Activated CD8-positive, alpha-beta T cell treated with anti-CD3 and anti-CD28 coated beads for 36 hours (primary cell): ENCODE results near the gene XPR1. TPM values are rescaled to one million over a fixed set of nuclear protein-coding genes. Genes with fewer than 3 reads are reported as not detected.
"Not testable (repeated sequence)": the region's sequence is repeated elsewhere in the genome, so short reads cannot be mapped to it uniquely, and the experiment has no call there.

Experiments used
- ATAC-seq: fragments of 200-7000 bp; cut with Tn5 transposase; one replicate; pipeline ENCODE4 v1.10.0; 2021; ENCODE audit warnings: mild to moderate bottlenecking, moderate library complexity
- CTCF ChIA-PET: fragments of 350-600 bp; sonication (Branson Sonifier 250); formaldehyde crosslinking; loops from one replicate; lab custom pipeline; 2021; ENCODE audit warnings: antibody characterized with exemption; lab: Charles Lee
- POLR2A ChIA-PET: fragments of 350-600 bp; sonication (Branson Sonifier 250); formaldehyde crosslinking; loops from one replicate; lab custom pipeline; 2021; ENCODE audit warnings: antibody characterized with exemption; lab: Charles Lee
- DNase-seq: peaks from one replicate; pipeline ENCODE4 v3.0.0-alpha.2; 2020
- H3K27ac Mint-ChIP-seq: one replicate; pipeline ENCODE4 v1.8.0; 2021; ENCODE audit warnings: mild to moderate bottlenecking, mixed read lengths
- H3K27me3 Mint-ChIP-seq: one replicate; pipeline ENCODE4 v1.8.0; 2021; ENCODE audit warnings: mixed read lengths
- H3K36me3 Mint-ChIP-seq: one replicate; pipeline ENCODE4 v1.8.0; 2021; ENCODE audit warnings: low read depth, mixed read lengths
- H3K4me1 Mint-ChIP-seq: one replicate; pipeline ENCODE4 v1.8.0; 2021; ENCODE audit warnings: low read depth, mixed read lengths
- H3K4me3 Mint-ChIP-seq: one replicate; pipeline ENCODE4 v1.8.0; 2021; ENCODE audit warnings: mild to moderate bottlenecking, moderate library complexity, mixed read lengths
- H3K9me3 Mint-ChIP-seq: one replicate; pipeline ENCODE4 v1.8.0; 2021; ENCODE audit warnings: mixed read lengths
- CTCF ChIP-seq: fragments of 200-600 bp; IDR thresholded peaks from one replicate; pipeline ENCODE4 v1.8.0; 2022; ENCODE audit warnings: antibody characterized with exemption, mild to moderate bottlenecking
- intact Hi-C: fragments of 100-400 bp; cut with micrococcal nuclease; formaldehyde crosslinking; loops from one replicate; pipeline ENCODE4 v1.10.0; 2022
- total RNA-seq, 2 experiments: library from RNA; stranded (reverse); gene quantifications; one replicate each; pipeline ENCODE4 v1.2.3, GENCODE V29; 2021

The XPR1 gene
- total RNA-seq, 2 experiments from 2014 or later: 12.8 to 14.4 TPM

- CTCF ChIA-PET: interaction anchor here (1.0 to 1.7 kb wide), 3 partner anchors 18 to 254 kb away, joined by 3 read pairs; no protein-coding TSS in a partner anchor
- intact Hi-C loops: no loop called here
- H3K4me3 Mint-ChIP-seq: no peak overlapping the region
- TF ChIP-seq CTCF: no peak
- H3K36me3 Mint-ChIP-seq: peaks cover 17% of the 10 kb centered on the region
- ATAC-seq (no peak), DNase-seq (no peak)
- H3K9me3 Mint-ChIP-seq: no peaks in the 10 kb centered on the region
- POLR2A ChIA-PET: no interaction called here
- H3K4me1 Mint-ChIP-seq: no peaks in the 10 kb centered on the region
- no peaks in the 10 kb centered on the region for H3K27me3 Mint-ChIP-seq
- H3K27ac Mint-ChIP-seq: no peak overlapping the region
Observed at GRCh38 chr1:180785887-180786286, 154.1 kb downstream of the XPR1 start.

- Mint-ChIP-seq H3K27me3 (no peaks in the 10 kb centered on the region), H3K4me3 (no peak overlapping the region), H3K9me3 (no peaks in the 10 kb centered on the region), H3K27ac (no peak overlapping the region), H3K4me1 (no peaks in the 10 kb centered on the region), H3K36me3 (peaks cover 17% of the 10 kb centered on the region)
- no peak for DNase-seq
- no peak for ATAC-seq
- TF ChIP-seq CTCF: no peak
- POLR2A ChIA-PET: no interaction called here
- CTCF ChIA-PET: interaction anchor here (1.2 to 1.7 kb wide), 2 partner anchors 19 to 140 kb away, joined by 3 read pairs; no protein-coding TSS in a partner anchor
- intact Hi-C loops: no loop called here
Observed at GRCh38 chr1:180786624-180787023, 154.8 kb downstream of the XPR1 start.

- no peaks in the 10 kb centered on the region for H3K9me3 Mint-ChIP-seq
- ChIA-PET POLR2A (interaction anchor here (0.6 to 1.2 kb wide), 2 partner anchors 274 to 671 kb away, joined by 3 read pairs; no protein-coding TSS in a partner anchor), CTCF (interaction anchor here (1.0 kb wide), 1 partner anchor 230 kb away, joined by 3 read pairs; no protein-coding TSS in a partner anchor)
- H3K4me3 Mint-ChIP-seq: no peak overlapping the region
- peaks cover 20% of the 10 kb centered on the region for H3K36me3 Mint-ChIP-seq
- intact Hi-C loops: no loop called here
- H3K27ac Mint-ChIP-seq: no peak overlapping the region
- peaks cover 7% of the 10 kb centered on the region for H3K4me1 Mint-ChIP-seq
- H3K27me3 Mint-ChIP-seq: no peaks in the 10 kb centered on the region
- no peak for ATAC-seq
- DNase-seq: no peak
- TF ChIP-seq CTCF: no peak
Observed at GRCh38 chr1:180787628-180788307, 155.9 kb downstream of the XPR1 start.

- peaks cover 10% of the 10 kb centered on the region for H3K4me1 Mint-ChIP-seq
- peaks cover 20% of the 10 kb centered on the region for H3K36me3 Mint-ChIP-seq
- H3K27ac Mint-ChIP-seq: no peak overlapping the region
- TF ChIP-seq CTCF: no peak
- no peaks in the 10 kb centered on the region for H3K9me3 Mint-ChIP-seq
- H3K27me3 Mint-ChIP-seq: no peaks in the 10 kb centered on the region
- intact Hi-C loops: no loop called here
- ChIA-PET POLR2A (interaction anchor here (1.4 kb wide), 1 partner anchor 10 kb away, joined by 3 read pairs; no protein-coding TSS in a partner anchor), CTCF (interaction anchor here (1.0 to 2.2 kb wide), 4 partner anchors 11 to 256 kb away, joined by 3 to 5 read pairs (median 4); no protein-coding TSS in a partner anchor)
- H3K4me3 Mint-ChIP-seq: no peak overlapping the region
- DNase-seq: no peak
- ATAC-seq: no peak
Observed at GRCh38 chr1:180789460-180789859, 157.6 kb downstream of the XPR1 start.

- intact Hi-C loops, H3K4me3 Mint-ChIP-seq, H3K9me3 Mint-ChIP-seq, ATAC-seq, CTCF ChIA-PET, H3K27me3 Mint-ChIP-seq, DNase-seq, H3K27ac Mint-ChIP-seq: not testable (repeated sequence)
- POLR2A ChIA-PET: interaction anchor here (1.1 kb wide), 1 partner anchor 289 kb away, joined by 3 read pairs; the partner anchor contains the start of gene ACBD6
- H3K4me1 Mint-ChIP-seq: peaks cover 13% of the 10 kb centered on the region
- peaks cover 20% of the 10 kb centered on the region for H3K36me3 Mint-ChIP-seq
Observed at GRCh38 chr1:180791152-180791551, 159.3 kb downstream of the XPR1 start.
